Osteoblast (primary cell): ENCODE data around the gene CDH12. TPM values are rescaled to one million over a fixed set of nuclear protein-coding genes. Genes with fewer than 3 reads are reported as not detected.

Source experiments
- DNase-seq: peaks from one replicate; pipeline ENCODE4 v3.0.0; 2011; ENCODE audit warnings: low spot score, mixed read lengths; ENCODE audit not compliant: insufficient read length; ENCODE audit errors: missing footprints
- H2AFZ ChIP-seq: 2 replicates; pipeline ENCODE4 v1.6.0; 2011; ENCODE audit warnings: mild to moderate bottlenecking, low read length
- H3K27ac ChIP-seq: 2 replicates; pipeline ENCODE4 v1.5.1; 2011; ENCODE audit warnings: mild to moderate bottlenecking, low read depth, low read length, moderate library complexity
- H3K27me3 ChIP-seq: 2 replicates; pipeline ENCODE4 v1.6.0; 2012; ENCODE audit warnings: mild to moderate bottlenecking, control low read depth, inconsistent platforms, low read length, moderate library complexity; ENCODE audit not compliant: insufficient read depth
- H3K36me3 ChIP-seq: 2 replicates; pipeline ENCODE4 v1.5.1; 2011; ENCODE audit warnings: mild to moderate bottlenecking, low read length, control low read depth, moderate library complexity; ENCODE audit not compliant: insufficient read depth
- H3K4me1 ChIP-seq: 2 replicates; pipeline ENCODE4 v1.5.1; 2011; ENCODE audit warnings: mild to moderate bottlenecking, low read length, control low read depth, moderate library complexity; ENCODE audit not compliant: insufficient read depth
- H3K4me2 ChIP-seq: 2 replicates; pipeline ENCODE4 v1.6.0; 2011; ENCODE audit warnings: mild to moderate bottlenecking, low read length; ENCODE audit not compliant: insufficient read depth
- H3K4me3 ChIP-seq: fragments of 200-600 bp; sonication (generic); 3 replicates; pipeline ENCODE4 v1.5.1; 2012; ENCODE audit warnings: mild to moderate bottlenecking, low read length, inconsistent platforms; ENCODE audit not compliant: insufficient read depth
- H3K79me2 ChIP-seq: 2 replicates; pipeline ENCODE4 v1.6.0; 2012; ENCODE audit warnings: mild to moderate bottlenecking, low read length, control low read depth, inconsistent platforms; ENCODE audit not compliant: insufficient read depth
- H3K9me3 ChIP-seq: 2 replicates; pipeline ENCODE4 v1.5.1; 2011; ENCODE audit warnings: low read depth, low read length, control low read depth
- H4K20me1 ChIP-seq: 2 replicates; pipeline ENCODE4 v1.6.0; 2012; ENCODE audit warnings: mild to moderate bottlenecking, low read length, control low read depth; ENCODE audit not compliant: insufficient read depth
- total RNA-seq: library from RNA; depleted of rRNA; stranded (reverse); fragments of >200 nt; gene quantifications from 2 replicates; pipeline ENCODE4 v1.2.3, GENCODE V29; 2012
- TF ChIP-seq, protein P1 (sequence below): IDR thresholded peaks from 2 replicates; pipeline ENCODE4 v1.5.1; 2011; ENCODE audit warnings: mild to moderate bottlenecking, low read depth, low read length, moderate library complexity; ENCODE audit errors: extremely low read depth

Gene CDH12
- total RNA-seq, 1 donor, result not detected

DNA sequence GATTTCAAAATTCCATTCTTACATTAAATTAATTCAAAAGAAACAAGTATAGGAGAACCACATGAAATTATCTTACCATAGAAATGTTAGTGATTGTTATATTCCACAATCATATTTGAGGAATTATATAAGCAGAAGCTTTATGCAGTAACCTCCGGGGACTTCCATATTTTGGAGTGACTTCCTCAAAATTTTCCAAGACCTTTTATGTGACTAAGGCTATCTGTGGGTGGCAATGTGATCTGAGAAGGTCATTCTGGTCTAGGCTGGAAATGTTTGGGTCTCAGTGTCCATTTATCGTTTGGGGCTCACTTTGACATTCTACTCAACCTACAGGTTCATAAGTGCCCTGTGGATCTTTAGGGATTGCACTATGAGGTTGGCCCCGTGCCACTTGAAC, 776.6 kb downstream of the CDH12 start:
- peaks cover 3% of the 10 kb centered on the region for H3K9me3 ChIP-seq
- no peaks in the 10 kb centered on the region for H3K27me3 ChIP-seq
- H3K4me2 ChIP-seq, result no peak overlapping the region
- no peaks in the 10 kb centered on the region for H3K4me1 ChIP-seq
- no peak overlapping the region for H3K4me3 ChIP-seq
- no peaks in the 10 kb centered on the region for H3K79me2 ChIP-seq
- DNase-seq, result no peak
- no peak overlapping the region for H2AFZ ChIP-seq
- no peaks in the 10 kb centered on the region for H4K20me1 ChIP-seq
- TF ChIP-seq, protein P1, sequence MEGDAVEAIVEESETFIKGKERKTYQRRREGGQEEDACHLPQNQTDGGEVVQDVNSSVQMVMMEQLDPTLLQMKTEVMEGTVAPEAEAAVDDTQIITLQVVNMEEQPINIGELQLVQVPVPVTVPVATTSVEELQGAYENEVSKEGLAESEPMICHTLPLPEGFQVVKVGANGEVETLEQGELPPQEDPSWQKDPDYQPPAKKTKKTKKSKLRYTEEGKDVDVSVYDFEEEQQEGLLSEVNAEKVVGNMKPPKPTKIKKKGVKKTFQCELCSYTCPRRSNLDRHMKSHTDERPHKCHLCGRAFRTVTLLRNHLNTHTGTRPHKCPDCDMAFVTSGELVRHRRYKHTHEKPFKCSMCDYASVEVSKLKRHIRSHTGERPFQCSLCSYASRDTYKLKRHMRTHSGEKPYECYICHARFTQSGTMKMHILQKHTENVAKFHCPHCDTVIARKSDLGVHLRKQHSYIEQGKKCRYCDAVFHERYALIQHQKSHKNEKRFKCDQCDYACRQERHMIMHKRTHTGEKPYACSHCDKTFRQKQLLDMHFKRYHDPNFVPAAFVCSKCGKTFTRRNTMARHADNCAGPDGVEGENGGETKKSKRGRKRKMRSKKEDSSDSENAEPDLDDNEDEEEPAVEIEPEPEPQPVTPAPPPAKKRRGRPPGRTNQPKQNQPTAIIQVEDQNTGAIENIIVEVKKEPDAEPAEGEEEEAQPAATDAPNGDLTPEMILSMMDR, result no peak
- no peaks in the 10 kb centered on the region for H3K36me3 ChIP-seq
- no peak overlapping the region for H3K27ac ChIP-seq

DNA sequence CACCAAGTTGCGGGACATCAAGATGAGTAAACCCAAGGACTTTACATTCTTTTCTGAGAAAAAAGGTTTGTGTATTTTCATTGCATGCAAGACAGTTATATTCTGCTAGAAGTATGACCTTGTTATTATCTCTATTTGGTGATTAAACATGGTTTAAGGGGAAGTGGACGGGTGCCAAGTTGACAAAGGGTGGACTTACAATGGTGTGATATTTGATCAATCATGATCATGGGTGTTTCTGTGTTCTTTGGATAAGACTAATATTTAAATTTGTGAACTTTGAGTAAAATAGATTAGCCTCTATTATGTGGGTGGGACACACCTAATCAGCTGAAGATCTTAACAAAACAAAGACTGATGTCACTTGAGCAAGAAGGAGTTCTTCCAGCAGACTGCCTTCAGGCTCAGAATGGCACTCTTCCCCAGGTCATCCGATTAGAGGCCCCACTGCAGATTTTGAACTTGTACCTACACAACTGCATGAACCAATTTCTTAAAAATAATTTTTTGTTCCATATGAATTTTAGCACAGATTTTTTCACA, 782.9 kb downstream of the CDH12 start:
- Histone ChIP-seq H4K20me1 (no peaks in the 10 kb centered on the region), H3K27ac (no peak overlapping the region), H3K9me3 (no peaks in the 10 kb centered on the region), H3K4me2 (no peak overlapping the region), H3K4me1 (no peaks in the 10 kb centered on the region), H3K27me3 (no peaks in the 10 kb centered on the region), H2AFZ (no peak overlapping the region), H3K36me3 (no peaks in the 10 kb centered on the region), H3K4me3 (no peak overlapping the region), H3K79me2 (no peaks in the 10 kb centered on the region)
- TF ChIP-seq, protein P1, result no peak
- no peak for DNase-seq

DNA sequence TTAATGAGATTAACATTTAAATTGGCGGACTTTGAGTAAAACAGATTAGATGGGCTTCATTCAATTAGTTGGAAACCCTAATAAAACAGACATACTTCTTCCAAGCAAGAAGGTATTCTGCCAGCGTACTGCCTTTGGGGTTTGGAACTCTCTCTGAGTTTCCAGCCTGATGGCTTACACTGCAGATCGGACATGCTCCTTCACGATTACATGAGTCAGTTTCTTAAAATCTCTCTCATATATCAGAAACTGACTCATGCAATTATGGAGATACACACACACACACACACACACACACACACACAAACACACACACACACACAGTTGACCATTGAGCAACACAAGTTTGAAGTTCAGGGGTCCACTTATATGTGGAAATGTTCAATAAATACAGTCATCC, 789.4 kb downstream of the CDH12 start:
- no peak overlapping the region for H3K4me3 ChIP-seq
- H3K27me3 ChIP-seq, result no peaks in the 10 kb centered on the region
- H3K36me3 ChIP-seq, result no peaks in the 10 kb centered on the region
- H3K79me2 ChIP-seq, result no peaks in the 10 kb centered on the region
- no peaks in the 10 kb centered on the region for H3K4me1 ChIP-seq
- no peaks in the 10 kb centered on the region for H3K9me3 ChIP-seq
- H2AFZ ChIP-seq, result no peak overlapping the region
- H3K27ac ChIP-seq, result no peak overlapping the region
- H4K20me1 ChIP-seq, result no peaks in the 10 kb centered on the region
- H3K4me2 ChIP-seq, result no peak overlapping the region
- DNase-seq, result no peak
- TF ChIP-seq, protein P1, result no peak

DNA sequence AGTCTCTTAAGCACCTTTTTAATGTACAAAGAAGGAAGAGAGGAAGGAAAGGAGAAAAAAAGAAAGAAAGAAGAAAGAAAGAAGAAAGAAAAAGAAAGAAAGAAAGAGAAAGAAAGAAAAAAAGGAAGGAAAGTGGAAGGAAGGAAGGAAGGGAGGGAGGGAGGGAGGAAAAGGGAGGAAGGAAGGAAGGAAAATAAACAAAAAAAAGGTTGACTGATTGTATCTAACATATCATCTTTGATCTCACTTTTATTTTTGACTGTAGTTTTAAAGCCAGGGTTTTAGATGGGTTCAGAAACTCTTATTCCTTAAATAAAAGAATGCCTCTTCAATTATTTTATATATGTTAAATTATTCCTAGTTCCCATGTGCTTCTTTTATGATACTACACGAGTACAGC, 794.5 kb downstream of the CDH12 start:
- no peak overlapping the region for H2AFZ ChIP-seq
- TF ChIP-seq, protein P1, result no peak
- no peak overlapping the region for H3K4me3 ChIP-seq
- no peak overlapping the region for H3K27ac ChIP-seq
- no peaks in the 10 kb centered on the region for H3K36me3 ChIP-seq
- H3K4me1 ChIP-seq, result no peaks in the 10 kb centered on the region
- no peak overlapping the region for H3K4me2 ChIP-seq
- no peaks in the 10 kb centered on the region for H3K27me3 ChIP-seq
- H3K9me3 ChIP-seq, result no peaks in the 10 kb centered on the region
- H3K79me2 ChIP-seq, result no peaks in the 10 kb centered on the region
- no peak for DNase-seq
- no peaks in the 10 kb centered on the region for H4K20me1 ChIP-seq
